ENCODE data around the gene IGSF23. TPM values are rescaled to one million over a fixed set of nuclear protein-coding genes. Genes with fewer than 3 reads are reported as not detected.
"Not testable (repeated sequence)": the region's sequence is repeated elsewhere in the genome, so short reads cannot be mapped to it uniquely, and the experiment has no call there.

IGSF23 gene
- total RNA-seq, 2 donors from 2014 or later: not detected

- no peak for TF ChIP-seq CTCF (IDR thresholded peaks at IDR 0.05)
- Histone ChIP-seq H3K9me3 (no peaks in the 10 kb centered on the region), H3K4me3 (no peak overlapping the region), H3K27me3 (replicated peaks; ENCODE audit: insufficient read depth) (no peaks in the 10 kb centered on the region), H3K4me1 (ENCODE audit: control insufficient read depth in 1 of 2, low read depth in 2 of 2) (no peaks in the 10 kb centered on the region), H3K27ac (no peak overlapping the region), H3K36me3 (no peaks in the 10 kb centered on the region)
- DNase-seq (ENCODE audit: low spot score) (no peak), ATAC-seq (ENCODE audit: insufficient number of reproducible peaks, low FRiP score, low read depth) (no peak)
Measured at GRCh38 chr19:44590245-44591059, 22.9 kb upstream of the IGSF23 start.

- DNase-seq (ENCODE audit: low spot score); H3K27me3 ChIP-seq (replicated peaks; ENCODE audit: insufficient read depth); ATAC-seq (ENCODE audit: insufficient number of reproducible peaks, low FRiP score, low read depth): not testable (repeated sequence)
Measured at GRCh38 chr19:44591340-44591993, 21.9 kb upstream of the IGSF23 start.

DNA sequence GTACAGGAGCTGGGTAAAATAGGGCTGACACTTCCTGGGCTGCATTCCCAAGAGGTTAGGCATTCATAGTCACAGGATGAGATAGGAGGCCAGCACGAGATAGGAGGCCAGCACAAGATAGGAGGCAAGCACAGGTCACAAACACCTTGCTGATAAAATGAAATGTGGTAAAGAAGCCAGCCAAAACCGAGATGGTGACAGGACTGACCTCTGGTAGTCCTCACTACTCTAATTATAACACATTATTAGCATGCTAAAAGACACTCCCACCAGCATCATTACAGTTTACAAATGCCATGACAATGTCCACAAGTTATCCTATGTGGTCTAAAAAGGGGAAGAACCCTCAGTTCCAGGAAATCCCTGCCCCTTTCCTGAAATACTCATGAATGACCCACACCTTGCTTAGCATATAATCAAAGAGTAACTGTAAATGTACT lies 20.9 kb upstream of the IGSF23 start:
- TF ChIP-seq CTCF (IDR thresholded peaks at IDR 0.05): no peak
- Histone ChIP-seq H3K4me3 (no peak overlapping the region), H3K36me3 (no peaks in the 10 kb centered on the region), H3K27me3 (replicated peaks; ENCODE audit: insufficient read depth) (no peaks in the 10 kb centered on the region), H3K4me1 (ENCODE audit: control insufficient read depth in 1 of 2, low read depth in 2 of 2) (no peaks in the 10 kb centered on the region), H3K27ac (no peak overlapping the region), H3K9me3 (no peaks in the 10 kb centered on the region)
- DNase-seq (ENCODE audit: low spot score): no peak
- ATAC-seq (ENCODE audit: insufficient number of reproducible peaks, low FRiP score, low read depth): no peak

More at GRCh38 chr19:44591340-44591993, 21.9 kb upstream of the IGSF23 start:
- H3K27ac ChIP-seq; H3K36me3 ChIP-seq; H3K4me3 ChIP-seq; H3K4me1 ChIP-seq (ENCODE audit: control insufficient read depth in 1 of 2, low read depth in 2 of 2); H3K9me3 ChIP-seq: not testable (repeated sequence)

- DNase-seq (ENCODE audit: low spot score): no peak
- Histone ChIP-seq H3K27me3 (replicated peaks; ENCODE audit: insufficient read depth) (no peaks in the 10 kb centered on the region), H3K36me3 (no peaks in the 10 kb centered on the region), H3K4me3 (no peak overlapping the region), H3K27ac (no peak overlapping the region), H3K4me1 (ENCODE audit: control insufficient read depth in 1 of 2, low read depth in 2 of 2) (no peaks in the 10 kb centered on the region), H3K9me3 (no peaks in the 10 kb centered on the region)
- ATAC-seq (ENCODE audit: insufficient number of reproducible peaks, low FRiP score, low read depth): no peak
- TF ChIP-seq CTCF (IDR thresholded peaks at IDR 0.05): no peak
Measured at GRCh38 chr19:44593294-44593693, 20.1 kb upstream of the IGSF23 start.

DNA sequence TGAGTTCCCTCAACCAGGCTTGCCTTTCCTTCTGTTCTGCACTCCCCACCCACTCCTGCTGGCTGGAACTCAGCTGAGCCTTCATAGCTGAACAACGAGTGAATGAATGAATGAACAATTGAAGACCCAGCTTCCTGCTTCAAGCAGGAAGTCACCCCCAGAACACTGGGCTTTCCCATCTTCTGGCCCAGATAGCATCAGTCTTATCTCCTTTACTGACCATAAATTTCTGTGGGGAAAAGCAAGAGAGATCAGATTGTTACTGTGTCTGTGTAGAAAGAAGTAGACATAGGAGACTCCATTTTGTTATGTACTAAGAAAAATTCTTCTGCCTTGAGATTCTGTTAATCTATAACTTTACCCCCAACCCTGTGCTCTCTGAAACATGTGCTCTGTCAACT lies 19.5 kb upstream of the IGSF23 start:
- not testable (repeated sequence) for H3K36me3 ChIP-seq; ATAC-seq (ENCODE audit: insufficient number of reproducible peaks, low FRiP score, low read depth); H3K9me3 ChIP-seq; H3K4me3 ChIP-seq; H3K27me3 ChIP-seq (replicated peaks; ENCODE audit: insufficient read depth); DNase-seq (ENCODE audit: low spot score); H3K27ac ChIP-seq; H3K4me1 ChIP-seq (ENCODE audit: control insufficient read depth in 1 of 2, low read depth in 2 of 2)

- DNase-seq (ENCODE audit: low spot score): no peak
- TF ChIP-seq CTCF (IDR thresholded peaks at IDR 0.05): no peak
- no peaks in the 10 kb centered on the region for H3K36me3 ChIP-seq
- no peak overlapping the region for H3K27ac ChIP-seq
- no peaks in the 10 kb centered on the region for H3K27me3 ChIP-seq (replicated peaks; ENCODE audit: insufficient read depth)
- no peaks in the 10 kb centered on the region for H3K4me1 ChIP-seq (ENCODE audit: control insufficient read depth in 1 of 2, low read depth in 2 of 2)
- ATAC-seq (ENCODE audit: insufficient number of reproducible peaks, low FRiP score, low read depth): no peak
- H3K4me3 ChIP-seq: no peak overlapping the region
- H3K9me3 ChIP-seq: no peaks in the 10 kb centered on the region
Measured at GRCh38 chr19:44596428-44597130, 16.8 kb upstream of the IGSF23 start.

Measured in thoracic aorta (tissue), 2 donors.